HG02571 (cell line): ENCODE measurements around the gene MISFA.
A peak's percentile ranks its signal among the peaks of the same experiment; 100 is the strongest.
"Not testable (repeated sequence)": the region's sequence is repeated elsewhere in the genome, so short reads cannot be mapped to it uniquely, and the experiment has no call there.

Experiments used
- ATAC-seq: cut with Tn5 transposase; IDR thresholded peaks from one replicate; pipeline ENCODE4 v1.9.1; 2021; ENCODE audit warnings: mild to moderate bottlenecking, moderate library complexity; ENCODE audit not compliant: unreplicated experiment

The MISFA gene

GRCh38 chr11:18617688-18618341 is 18.2 kb downstream of the MISFA start:
- no peak for ATAC-seq

GRCh38 chr11:18618342-18619025 is 18.9 kb downstream of the MISFA start:
- no peak for ATAC-seq

- no peak for ATAC-seq
These were observed 24.1 kb downstream of the MISFA start for GRCh38 chr11:18623707-18624106.

GRCh38 chr11:18624161-18624560 is 24.6 kb downstream of the MISFA start:
- no peak for ATAC-seq

GRCh38 chr11:18632841-18633240 is 33.3 kb downstream of the MISFA start:
- ATAC-seq: no peak

GRCh38 chr11:18633256-18634139 is 33.9 kb downstream of the MISFA start:
- ATAC-seq: peak; percentile 55

GRCh38 chr11:18634140-18635032 is 34.8 kb downstream of the MISFA start, which contains the start of gene SPTY2D1:
Gene SPTY2D1, minus strand, starts transcription at chr11:18634342. Its CDS starts 85 bp downstream, at chr11:18634257.
- ATAC-seq: peak; percentile 94

GRCh38 chr11:18641677-18642076 is 42.1 kb downstream of the MISFA start:
- ATAC-seq: no peak

- ATAC-seq: not testable (repeated sequence)
These were observed 43.4 kb downstream of the MISFA start for GRCh38 chr11:18643034-18643433.

GRCh38 chr11:18650353-18650752 is 50.8 kb downstream of the MISFA start:
- ATAC-seq: no peak

- ATAC-seq: no peak
These were observed 51.4 kb downstream of the MISFA start for GRCh38 chr11:18650859-18651557.
